H1 (cell line): ENCODE measurements around the gene NAALADL1. TPM values are rescaled to one million over a fixed set of nuclear protein-coding genes. Genes with fewer than 3 reads are reported as not detected.

Experiments
- BCL11A ChIP-seq, 2 experiments: IDR thresholded peaks; one replicate each; pipeline ENCODE4 v1.6.1; 2011; ENCODE audit warnings: low read depth in 2 of 2, low read length in 2 of 2, mild to moderate bottlenecking in 2 of 2
- CBX5 ChIP-seq: fragments of 300-800, 300-1000 bp; sonication (generic); IDR thresholded peaks from 2 replicates; pipeline ENCODE4 v1.7.1; 2016; ENCODE audit warnings: antibody characterized with exemption, low read length, low read depth
- CREB1 ChIP-seq: IDR thresholded peaks from 2 replicates; pipeline ENCODE4 v1.6.1; 2012; ENCODE audit warnings: inconsistent platforms
- EP300 ChIP-seq, 2 experiments: IDR thresholded peaks; 1 replicate in 1 of 2; 2 replicates in 1 of 2; pipeline ENCODE4 v1.6.1; 2011 to 2012; ENCODE audit warnings: low read depth in 2 of 2, low read length in 2 of 2, mild to moderate bottlenecking in 2 of 2, borderline replicate concordance in 1 of 2, inconsistent platforms in 1 of 2, moderate library complexity in 1 of 2
- GABPA ChIP-seq: IDR thresholded peaks from 2 replicates; pipeline ENCODE4 v1.6.1; 2011; ENCODE audit warnings: mild to moderate bottlenecking, low read length, moderate library complexity, borderline replicate concordance; ENCODE audit not compliant: insufficient read depth
- JUN ChIP-seq: IDR thresholded peaks from 2 replicates; pipeline ENCODE4 v1.6.1; 2011; ENCODE audit warnings: low read depth, mild to moderate bottlenecking, improper control_type of control experiment, low read length
- RFX5 ChIP-seq: IDR thresholded peaks from 2 replicates; pipeline ENCODE4 v1.6.1; 2011; ENCODE audit warnings: low read depth, low read length, improper control_type of control experiment, borderline replicate concordance
- SP2 ChIP-seq: IDR thresholded peaks from 2 replicates; pipeline ENCODE4 v1.6.1; 2012; ENCODE audit warnings: mild to moderate bottlenecking, low read length, inconsistent platforms
- TEAD4 ChIP-seq: IDR thresholded peaks from 2 replicates; pipeline ENCODE4 v1.6.1; 2012; ENCODE audit warnings: low read depth, low read length, inconsistent platforms, mixed read lengths
- YY1 ChIP-seq: IDR thresholded peaks from 2 replicates; pipeline ENCODE4 v1.6.1; 2011; ENCODE audit warnings: low read depth, mild to moderate bottlenecking, low read length
- polyA plus RNA-seq, 7 experiments: library from polyadenylated mRNA; depleted of rRNA in 3 of 7; stranded (reverse) in 5 of 7; unstranded in 2 of 7; fragments of >200 nt in 5 of 7; fragments of 200-250 nt in 2 of 7; gene quantifications; 1 replicate in 5 of 7; 2 replicates in 1 of 7; 4 replicates in 1 of 7; pipeline versions ENCODE4 v1.2.1 to v1.2.3, GENCODE V29; 2011 to 2013; ENCODE audit warnings: missing spikeins in 2 of 7, mixed read lengths in 2 of 7
- total RNA-seq: library from RNA; stranded (reverse); fragmentation: NEBNext Ultra II Directional; extraction: Animal tissue kit (Norgen Biotek cat#: 25700); gene quantifications from 2 replicates; pipeline ENCODE4 v1.2.1, GENCODE V29; 2021
- TF ChIP-seq, protein P1 (sequence below): fragments of 300-600 bp; sonication (generic); IDR thresholded peaks from 2 replicates; pipeline ENCODE4 v1.7.1; 2012; ENCODE audit warnings: low read length, moderate library complexity, mild to moderate bottlenecking, inconsistent platforms; ENCODE audit not compliant: insufficient replicate concordance

Gene NAALADL1
- total and polyA plus RNA-seq, 2 of the 8 experiments (the other 6 are each of a cell fraction or from before 2014, with no cell fraction given) = 7.5 to 9.9 TPM

DNA sequence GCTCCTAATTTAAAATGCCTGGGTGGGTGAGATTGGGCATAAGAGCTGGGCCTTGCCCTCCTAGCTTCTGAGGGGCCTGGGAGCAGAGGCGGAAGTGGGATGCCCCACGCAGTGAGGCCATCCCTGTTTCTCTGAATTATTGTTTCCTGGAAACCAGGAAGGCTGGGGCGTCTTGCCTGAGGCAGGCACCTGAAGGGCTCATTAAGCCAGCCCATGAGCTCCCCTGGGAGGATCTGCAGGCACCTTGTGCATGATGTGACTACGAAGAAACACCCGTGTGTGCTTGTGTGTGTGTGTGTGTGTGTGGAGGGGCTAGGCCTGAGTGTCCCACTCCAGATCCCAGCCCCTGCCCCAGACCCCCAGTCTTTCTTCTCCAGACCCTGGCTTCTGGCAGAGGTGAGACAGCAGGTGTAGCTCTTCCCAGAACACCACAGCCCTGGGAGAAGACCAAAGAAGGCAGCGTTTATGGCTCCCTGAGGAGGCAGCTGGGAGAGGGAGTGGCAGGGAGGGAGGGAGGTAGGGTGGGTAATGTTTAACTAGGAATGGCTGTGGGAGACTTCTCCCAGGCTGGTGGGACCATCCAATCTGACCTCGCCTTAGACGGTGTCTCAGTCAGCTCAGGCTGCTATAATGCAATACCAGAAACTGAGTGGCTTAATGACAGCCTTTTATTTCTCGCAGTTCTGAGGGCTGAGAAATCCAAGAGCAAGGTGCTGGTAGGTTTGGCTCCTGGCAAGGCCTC, 59.5 kb downstream of the NAALADL1 start (continued):
- TF ChIP-seq, protein P1, sequence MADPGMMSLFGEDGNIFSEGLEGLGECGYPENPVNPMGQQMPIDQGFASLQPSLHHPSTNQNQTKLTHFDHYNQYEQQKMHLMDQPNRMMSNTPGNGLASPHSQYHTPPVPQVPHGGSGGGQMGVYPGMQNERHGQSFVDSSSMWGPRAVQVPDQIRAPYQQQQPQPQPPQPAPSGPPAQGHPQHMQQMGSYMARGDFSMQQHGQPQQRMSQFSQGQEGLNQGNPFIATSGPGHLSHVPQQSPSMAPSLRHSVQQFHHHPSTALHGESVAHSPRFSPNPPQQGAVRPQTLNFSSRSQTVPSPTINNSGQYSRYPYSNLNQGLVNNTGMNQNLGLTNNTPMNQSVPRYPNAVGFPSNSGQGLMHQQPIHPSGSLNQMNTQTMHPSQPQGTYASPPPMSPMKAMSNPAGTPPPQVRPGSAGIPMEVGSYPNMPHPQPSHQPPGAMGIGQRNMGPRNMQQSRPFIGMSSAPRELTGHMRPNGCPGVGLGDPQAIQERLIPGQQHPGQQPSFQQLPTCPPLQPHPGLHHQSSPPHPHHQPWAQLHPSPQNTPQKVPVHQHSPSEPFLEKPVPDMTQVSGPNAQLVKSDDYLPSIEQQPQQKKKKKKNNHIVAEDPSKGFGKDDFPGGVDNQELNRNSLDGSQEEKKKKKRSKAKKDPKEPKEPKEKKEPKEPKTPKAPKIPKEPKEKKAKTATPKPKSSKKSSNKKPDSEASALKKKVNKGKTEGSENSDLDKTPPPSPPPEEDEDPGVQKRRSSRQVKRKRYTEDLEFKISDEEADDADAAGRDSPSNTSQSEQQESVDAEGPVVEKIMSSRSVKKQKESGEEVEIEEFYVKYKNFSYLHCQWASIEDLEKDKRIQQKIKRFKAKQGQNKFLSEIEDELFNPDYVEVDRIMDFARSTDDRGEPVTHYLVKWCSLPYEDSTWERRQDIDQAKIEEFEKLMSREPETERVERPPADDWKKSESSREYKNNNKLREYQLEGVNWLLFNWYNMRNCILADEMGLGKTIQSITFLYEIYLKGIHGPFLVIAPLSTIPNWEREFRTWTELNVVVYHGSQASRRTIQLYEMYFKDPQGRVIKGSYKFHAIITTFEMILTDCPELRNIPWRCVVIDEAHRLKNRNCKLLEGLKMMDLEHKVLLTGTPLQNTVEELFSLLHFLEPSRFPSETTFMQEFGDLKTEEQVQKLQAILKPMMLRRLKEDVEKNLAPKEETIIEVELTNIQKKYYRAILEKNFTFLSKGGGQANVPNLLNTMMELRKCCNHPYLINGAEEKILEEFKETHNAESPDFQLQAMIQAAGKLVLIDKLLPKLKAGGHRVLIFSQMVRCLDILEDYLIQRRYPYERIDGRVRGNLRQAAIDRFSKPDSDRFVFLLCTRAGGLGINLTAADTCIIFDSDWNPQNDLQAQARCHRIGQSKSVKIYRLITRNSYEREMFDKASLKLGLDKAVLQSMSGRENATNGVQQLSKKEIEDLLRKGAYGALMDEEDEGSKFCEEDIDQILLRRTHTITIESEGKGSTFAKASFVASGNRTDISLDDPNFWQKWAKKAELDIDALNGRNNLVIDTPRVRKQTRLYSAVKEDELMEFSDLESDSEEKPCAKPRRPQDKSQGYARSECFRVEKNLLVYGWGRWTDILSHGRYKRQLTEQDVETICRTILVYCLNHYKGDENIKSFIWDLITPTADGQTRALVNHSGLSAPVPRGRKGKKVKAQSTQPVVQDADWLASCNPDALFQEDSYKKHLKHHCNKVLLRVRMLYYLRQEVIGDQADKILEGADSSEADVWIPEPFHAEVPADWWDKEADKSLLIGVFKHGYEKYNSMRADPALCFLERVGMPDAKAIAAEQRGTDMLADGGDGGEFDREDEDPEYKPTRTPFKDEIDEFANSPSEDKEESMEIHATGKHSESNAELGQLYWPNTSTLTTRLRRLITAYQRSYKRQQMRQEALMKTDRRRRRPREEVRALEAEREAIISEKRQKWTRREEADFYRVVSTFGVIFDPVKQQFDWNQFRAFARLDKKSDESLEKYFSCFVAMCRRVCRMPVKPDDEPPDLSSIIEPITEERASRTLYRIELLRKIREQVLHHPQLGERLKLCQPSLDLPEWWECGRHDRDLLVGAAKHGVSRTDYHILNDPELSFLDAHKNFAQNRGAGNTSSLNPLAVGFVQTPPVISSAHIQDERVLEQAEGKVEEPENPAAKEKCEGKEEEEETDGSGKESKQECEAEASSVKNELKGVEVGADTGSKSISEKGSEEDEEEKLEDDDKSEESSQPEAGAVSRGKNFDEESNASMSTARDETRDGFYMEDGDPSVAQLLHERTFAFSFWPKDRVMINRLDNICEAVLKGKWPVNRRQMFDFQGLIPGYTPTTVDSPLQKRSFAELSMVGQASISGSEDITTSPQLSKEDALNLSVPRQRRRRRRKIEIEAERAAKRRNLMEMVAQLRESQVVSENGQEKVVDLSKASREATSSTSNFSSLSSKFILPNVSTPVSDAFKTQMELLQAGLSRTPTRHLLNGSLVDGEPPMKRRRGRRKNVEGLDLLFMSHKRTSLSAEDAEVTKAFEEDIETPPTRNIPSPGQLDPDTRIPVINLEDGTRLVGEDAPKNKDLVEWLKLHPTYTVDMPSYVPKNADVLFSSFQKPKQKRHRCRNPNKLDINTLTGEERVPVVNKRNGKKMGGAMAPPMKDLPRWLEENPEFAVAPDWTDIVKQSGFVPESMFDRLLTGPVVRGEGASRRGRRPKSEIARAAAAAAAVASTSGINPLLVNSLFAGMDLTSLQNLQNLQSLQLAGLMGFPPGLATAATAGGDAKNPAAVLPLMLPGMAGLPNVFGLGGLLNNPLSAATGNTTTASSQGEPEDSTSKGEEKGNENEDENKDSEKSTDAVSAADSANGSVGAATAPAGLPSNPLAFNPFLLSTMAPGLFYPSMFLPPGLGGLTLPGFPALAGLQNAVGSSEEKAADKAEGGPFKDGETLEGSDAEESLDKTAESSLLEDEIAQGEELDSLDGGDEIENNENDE = no peak
- TF ChIP-seq CBX5 (no peak), SP2 (no peak), TEAD4 (no peak), CREB1 (no peak), BCL11A (IDR thresholded peaks at IDR 0.05; ENCODE audit: low read depth in 2 of 2, low read length in 2 of 2) (no peak), YY1 (no peak), GABPA (no peak), JUN (no peak), EP300 (IDR thresholded peaks at IDR 0.05; ENCODE audit: borderline replicate concordance in 1 of 2, low read depth in 2 of 2, low read length in 2 of 2) (no peak), RFX5 (no peak)
